Smooth muscle cell (in vitro differentiated cells): ENCODE data around the gene ARID1B. TPM values are rescaled to one million over a fixed set of nuclear protein-coding genes. Genes with fewer than 3 reads are reported as not detected.

Experiments used
- DNase-seq: peaks from one replicate; lab custom pipeline; 2025; ENCODE audit not compliant: unreplicated experiment; lab: John Stamatoyannopoulos, UW
- H2AFZ ChIP-seq: fragments of 200-600 bp; sonication (generic); 2 replicates; pipeline ENCODE4 v1.6.0; 2016; ENCODE audit warnings: antibody characterized with exemption, low read depth, mild to moderate bottlenecking
- H3F3A ChIP-seq: fragments of 200-600 bp; sonication (generic); 2 replicates; pipeline ENCODE4 v1.6.0; 2017; ENCODE audit warnings: antibody characterized with exemption, low read depth
- H3K27ac ChIP-seq: fragments of 200-600 bp; sonication (generic); 2 replicates; pipeline ENCODE4 v1.5.1; 2016; ENCODE audit warnings: low read depth, mild to moderate bottlenecking
- H3K27me3 ChIP-seq: fragments of 200-600 bp; sonication (generic); 2 replicates; pipeline ENCODE4 v1.6.1; 2016; ENCODE audit warnings: low read depth, mild to moderate bottlenecking
- H3K36me3 ChIP-seq: fragments of 200-600 bp; sonication (generic); 2 replicates; pipeline ENCODE4 v1.5.1; 2016; ENCODE audit warnings: low read depth
- H3K4me1 ChIP-seq: fragments of 200-600 bp; sonication (generic); 2 replicates; pipeline ENCODE4 v1.5.1; 2016; ENCODE audit warnings: low read depth
- H3K4me2 ChIP-seq: fragments of 200-600 bp; sonication (generic); 2 replicates; pipeline ENCODE4 v1.6.0; 2016; ENCODE audit warnings: mild to moderate bottlenecking
- H3K4me3 ChIP-seq: fragments of 200-600 bp; sonication (generic); 2 replicates; pipeline ENCODE4 v1.5.1; 2016; ENCODE audit warnings: mild to moderate bottlenecking
- H3K79me2 ChIP-seq: fragments of 200-600 bp; sonication (generic); 2 replicates; pipeline ENCODE4 v1.6.0; 2016; ENCODE audit warnings: low read depth, mild to moderate bottlenecking
- H3K9ac ChIP-seq: fragments of 200-600 bp; sonication (generic); 2 replicates; pipeline ENCODE4 v1.6.0; 2016; ENCODE audit warnings: low read depth
- H3K9me3 ChIP-seq: fragments of 200-600 bp; sonication (generic); replicated peaks from 2 replicates; pipeline ENCODE4 v1.5.1; 2016; ENCODE audit warnings: low read depth
- H4K20me1 ChIP-seq: fragments of 200-600 bp; sonication (generic); 2 replicates; pipeline ENCODE4 v1.6.0; 2016; ENCODE audit warnings: low read depth
- CTCF ChIP-seq: fragments of 200-600 bp; sonication (generic); IDR thresholded peaks from 2 replicates; pipeline ENCODE4 v1.5.1; 2017; ENCODE audit warnings: borderline replicate concordance, mild to moderate bottlenecking, antibody characterized with exemption; ENCODE audit not compliant: insufficient read depth, poor library complexity, severe bottlenecking
- WGBS: methylation state at CpG from one replicate; pipeline ENCODE4 v1.1.7; 2016; ENCODE audit warnings: low lambda C conversion rate; 5-methylcytosine and 5-hydroxymethylcytosine counted together
- polyA plus RNA-seq: library from polyadenylated mRNA; unstranded; fragments of >200 nt; fragmentation: Nextera tagmentation; extraction: Ambion mirVana; gene quantifications from 2 replicates; pipeline ENCODE4 v1.2.1, GENCODE V29; 2016
- total RNA-seq: library from RNA; depleted of rRNA; stranded (reverse); fragments of >200 nt; gene quantifications from 2 replicates; pipeline ENCODE4 v1.2.3, GENCODE V29; 2014

ARID1B gene
- total and polyA plus RNA-seq, 2 experiments from 2014 or later, result 30.1 to 65.4 TPM

GRCh38 chr6:156909212-156910010 is 132.2 kb downstream of the ARID1B start:
- DNase-seq, result no peak
- Histone ChIP-seq H3K79me2 (peaks cover 77% of the 10 kb centered on the region), H3K4me3 (no peak overlapping the region), H3K36me3 (no peaks in the 10 kb centered on the region), H3F3A (no peaks in the 10 kb centered on the region), H3K9me3 (no peaks in the 10 kb centered on the region), H3K9ac (no peak overlapping the region), H4K20me1 (peaks cover 84% of the 10 kb centered on the region), H3K4me1 (peaks cover 8% of the 10 kb centered on the region), H3K4me2 (no peak overlapping the region), H2AFZ (no peak overlapping the region), H3K27me3 (no peaks in the 10 kb centered on the region), H3K27ac (no peak overlapping the region)
- TF ChIP-seq CTCF, result no peak
- WGBS, result 86% methylated on average over 10 of the region's 10 CpGs

- no peak overlapping the region for H3K4me3 ChIP-seq
- H3K79me2 ChIP-seq, result peaks cover 77% of the 10 kb centered on the region
- no peak overlapping the region for H3K9ac ChIP-seq
- 95% methylated on average over 4 of the region's 4 CpGs for WGBS
- peaks cover 84% of the 10 kb centered on the region for H4K20me1 ChIP-seq
- H3K4me2 ChIP-seq, result no peak overlapping the region
- no peak overlapping the region for H3K27ac ChIP-seq
- H3K36me3 ChIP-seq, result no peaks in the 10 kb centered on the region
- H3K27me3 ChIP-seq, result no peaks in the 10 kb centered on the region
- no peak for TF ChIP-seq CTCF
- no peaks in the 10 kb centered on the region for H3K9me3 ChIP-seq
- peaks cover 8% of the 10 kb centered on the region for H3K4me1 ChIP-seq
- no peak overlapping the region for H2AFZ ChIP-seq
- DNase-seq, result no peak
- no peaks in the 10 kb centered on the region for H3F3A ChIP-seq
Observed at GRCh38 chr6:156910011-156910334, 132.8 kb downstream of the ARID1B start.

GRCh38 chr6:156910938-156911337 is 133.8 kb downstream of the ARID1B start:
- H3K9ac ChIP-seq, result no peak overlapping the region
- DNase-seq, result no peak
- TF ChIP-seq CTCF, result no peak
- WGBS, result 85% methylated on average over 1 of the region's 1 CpG
- no peaks in the 10 kb centered on the region for H3F3A ChIP-seq
- H4K20me1 ChIP-seq, result peaks cover 84% of the 10 kb centered on the region
- no peak overlapping the region for H3K27ac ChIP-seq
- no peaks in the 10 kb centered on the region for H3K27me3 ChIP-seq
- H3K79me2 ChIP-seq, result peaks cover 77% of the 10 kb centered on the region
- H3K4me2 ChIP-seq, result no peak overlapping the region
- no peaks in the 10 kb centered on the region for H3K9me3 ChIP-seq
- H3K4me1 ChIP-seq, result peaks cover 8% of the 10 kb centered on the region
- H3K4me3 ChIP-seq, result no peak overlapping the region
- H2AFZ ChIP-seq, result no peak overlapping the region
- no peaks in the 10 kb centered on the region for H3K36me3 ChIP-seq

- Histone ChIP-seq H3K79me2 (peaks cover 78% of the 10 kb centered on the region), H3F3A (no peaks in the 10 kb centered on the region), H4K20me1 (peaks cover 87% of the 10 kb centered on the region), H3K27me3 (no peaks in the 10 kb centered on the region), H3K9ac (no peak overlapping the region), H3K36me3 (no peaks in the 10 kb centered on the region), H3K27ac (no peak overlapping the region), H2AFZ (no peak overlapping the region), H3K4me3 (no peak overlapping the region), H3K9me3 (no peaks in the 10 kb centered on the region), H3K4me1 (peaks cover 8% of the 10 kb centered on the region), H3K4me2 (no peak overlapping the region)
- DNase-seq, result no peak
- WGBS, result 83% methylated on average over 2 of the region's 2 CpGs
- TF ChIP-seq CTCF, result no peak
Observed at GRCh38 chr6:156911581-156911980, 134.4 kb downstream of the ARID1B start.
